OCI-M2 (cell line): ENCODE data around the gene RAF1.
A peak's percentile ranks its signal among the peaks of the same experiment; 100 is the strongest.
"Not testable (repeated sequence)": the region's sequence is repeated elsewhere in the genome, so short reads cannot be mapped to it uniquely, and the experiment has no call there.

Source experiments
- DNase-seq: peaks from one replicate; lab custom pipeline; 2025; ENCODE audit not compliant: unreplicated experiment; lab: John Stamatoyannopoulos, UW

The RAF1 gene

DNA sequence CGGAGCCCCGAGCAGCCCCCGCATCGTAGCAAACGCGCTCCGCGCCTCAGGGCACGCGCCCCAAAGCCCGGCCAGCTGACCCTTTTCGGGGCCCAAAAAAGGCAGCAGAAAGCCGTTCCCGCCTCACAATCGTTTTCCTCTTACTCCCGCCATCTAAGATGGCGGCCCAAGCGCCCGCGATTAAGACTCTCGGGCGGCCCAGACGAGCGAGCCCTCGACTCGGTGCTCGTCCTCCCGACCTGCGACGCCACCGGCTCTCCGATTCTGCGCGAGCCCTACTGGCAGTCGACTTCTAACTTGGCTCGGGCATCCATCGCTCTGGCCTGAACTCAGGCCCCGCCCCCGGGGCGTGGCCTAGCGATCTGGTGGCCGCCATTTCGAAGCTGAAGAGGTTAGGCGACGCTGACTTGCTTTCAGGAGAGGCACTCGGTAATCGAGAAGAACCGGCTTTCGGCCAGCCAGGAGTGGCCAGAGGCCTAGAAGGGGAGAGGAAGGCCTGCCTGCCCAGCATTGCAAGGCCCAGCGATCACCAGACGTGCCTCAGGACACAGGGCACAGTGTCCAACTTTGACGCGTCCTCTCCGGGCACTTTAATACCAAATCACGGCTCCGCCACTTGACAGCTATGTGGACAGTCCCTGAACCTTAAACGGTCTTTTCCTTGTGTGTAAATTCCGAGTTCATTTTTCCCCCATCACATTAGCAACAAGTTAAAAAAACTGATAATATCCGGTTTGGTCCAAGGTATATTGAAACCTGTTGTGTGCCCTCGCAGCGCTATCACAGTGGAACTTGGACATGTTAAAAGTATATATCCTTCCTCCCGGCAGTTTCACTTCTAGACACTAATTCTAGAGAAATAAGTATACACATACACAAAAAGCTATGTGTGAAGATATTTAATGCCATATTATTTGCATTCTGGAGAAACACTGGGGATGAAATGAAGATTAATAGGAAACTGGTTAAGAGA is at the start of gene RAF1:
Gene RAF1, minus strand, starts transcription at position 182 of the 973 bp plus-strand sequence. CDS start 45,396 bp downstream, outside the sequence.
- peak; percentile 83 for DNase-seq

- DNase-seq, result no peak
Observed at GRCh38 chr3:12710062-12710461, 46.1 kb upstream of the RAF1 start.

DNA sequence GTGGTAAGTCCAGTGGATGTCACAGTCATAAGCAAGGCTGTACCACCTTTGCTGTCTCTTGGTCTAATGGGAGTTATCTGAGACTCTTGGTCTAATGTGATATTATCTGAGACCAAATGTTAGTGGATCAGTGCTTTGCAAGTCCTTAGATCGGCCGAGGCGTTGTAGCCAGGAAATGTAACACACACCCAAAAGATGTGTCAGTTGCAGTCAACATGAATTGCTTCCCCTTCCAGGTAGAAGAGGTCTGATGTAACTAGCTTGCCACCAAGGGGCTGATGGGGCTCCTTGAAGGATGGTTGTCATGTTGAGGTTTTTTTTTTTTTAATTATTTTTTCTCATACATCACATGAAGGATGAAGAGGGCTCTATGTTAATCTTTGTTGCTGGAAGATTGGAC is 45.4 kb upstream of the RAF1 start:
- no peak for DNase-seq

DNA sequence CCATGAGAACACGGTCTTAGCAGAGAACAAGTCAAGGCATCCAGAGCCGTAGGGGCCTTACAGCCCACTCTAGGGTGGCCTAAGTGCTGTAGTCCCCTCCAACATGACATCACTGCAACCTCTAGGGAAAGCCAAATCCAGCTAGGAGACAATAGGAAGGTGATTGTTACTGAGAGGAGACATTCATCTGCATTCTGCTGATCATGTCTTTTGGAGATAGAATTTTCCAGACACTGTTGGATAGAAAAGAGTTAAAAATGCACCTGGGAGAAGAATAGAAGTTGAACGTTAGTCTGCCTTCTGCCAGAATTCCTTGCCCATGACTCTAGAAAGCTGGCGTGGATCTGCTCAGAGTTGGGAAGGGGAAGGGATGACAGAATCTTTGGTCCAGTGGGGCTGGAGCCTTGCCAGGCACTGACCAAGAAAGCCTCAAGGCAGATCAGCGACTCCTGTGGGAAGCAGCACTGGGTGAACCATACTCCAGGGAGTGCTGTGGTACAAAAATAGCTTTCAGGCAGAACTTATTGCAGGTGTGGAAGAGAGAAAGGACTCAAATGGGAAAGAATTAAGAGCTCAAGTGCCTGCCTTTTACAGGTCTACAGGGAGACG is 44.8 kb upstream of the RAF1 start:
- DNase-seq, result no peak

- DNase-seq, result no peak
Observed at GRCh38 chr3:12707449-12707848, 43.5 kb upstream of the RAF1 start.

DNA sequence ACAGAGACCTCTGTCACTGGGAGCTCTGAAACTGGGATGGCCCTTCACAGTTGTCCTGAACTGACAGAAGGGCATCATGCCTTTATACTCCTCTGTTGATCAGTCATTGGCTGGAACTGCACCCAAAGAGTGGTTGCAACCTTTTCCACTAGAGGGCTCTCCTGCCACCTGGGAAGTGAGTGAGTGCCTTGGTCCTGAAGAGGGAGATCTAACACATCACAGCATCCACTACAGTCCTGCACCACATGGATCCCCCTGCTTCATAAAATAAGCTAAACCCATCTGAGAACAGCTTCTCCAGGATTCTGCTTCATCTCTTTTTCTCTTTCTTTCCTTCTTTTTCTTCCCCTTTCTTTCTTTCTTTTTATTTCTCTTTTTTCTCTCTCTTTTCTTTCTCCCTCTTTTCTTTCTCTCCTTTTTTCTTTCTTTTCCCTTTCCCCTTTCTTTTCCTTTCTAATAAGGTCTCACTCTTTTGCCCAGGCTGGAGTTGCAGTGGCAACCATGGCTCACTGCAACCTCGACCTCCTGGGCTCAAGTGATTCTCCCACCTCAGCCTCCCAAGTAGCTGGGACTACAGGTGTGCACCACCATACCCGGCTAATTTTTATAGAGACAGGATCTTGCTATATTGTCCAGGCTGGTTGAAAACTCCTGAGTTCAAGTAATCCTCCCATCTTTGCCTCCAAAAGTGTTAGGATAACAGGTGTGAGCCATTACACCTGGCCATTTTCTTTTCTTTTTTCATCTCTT is 42.8 kb upstream of the RAF1 start:
- DNase-seq, result peak; percentile 27

- DNase-seq, result no peak
Observed at GRCh38 chr3:12705981-12706380, 42.1 kb upstream of the RAF1 start.

- DNase-seq, result no peak
Observed at GRCh38 chr3:12705374-12705926, 41.5 kb upstream of the RAF1 start.

DNA sequence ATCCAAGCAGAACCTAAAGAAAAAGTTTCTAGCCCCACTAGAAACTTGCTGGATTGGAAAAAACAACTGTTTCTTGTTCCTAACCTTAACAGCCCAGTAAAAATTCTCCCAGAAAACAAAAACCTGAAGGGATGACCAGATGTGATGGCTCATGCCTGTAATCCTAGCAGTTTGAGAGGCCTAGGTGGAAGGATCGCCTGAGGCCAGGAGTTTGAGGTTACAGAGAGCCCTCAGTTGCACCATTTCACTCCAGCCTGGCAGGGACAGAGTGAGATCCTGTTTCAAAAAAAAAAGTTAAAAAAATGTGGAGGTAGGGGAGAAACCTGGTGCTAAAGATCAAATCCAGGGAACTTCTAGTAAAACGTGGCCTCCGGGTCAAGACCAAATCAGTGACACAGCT is 38.6 kb upstream of the RAF1 start:
- no peak for DNase-seq

DNA sequence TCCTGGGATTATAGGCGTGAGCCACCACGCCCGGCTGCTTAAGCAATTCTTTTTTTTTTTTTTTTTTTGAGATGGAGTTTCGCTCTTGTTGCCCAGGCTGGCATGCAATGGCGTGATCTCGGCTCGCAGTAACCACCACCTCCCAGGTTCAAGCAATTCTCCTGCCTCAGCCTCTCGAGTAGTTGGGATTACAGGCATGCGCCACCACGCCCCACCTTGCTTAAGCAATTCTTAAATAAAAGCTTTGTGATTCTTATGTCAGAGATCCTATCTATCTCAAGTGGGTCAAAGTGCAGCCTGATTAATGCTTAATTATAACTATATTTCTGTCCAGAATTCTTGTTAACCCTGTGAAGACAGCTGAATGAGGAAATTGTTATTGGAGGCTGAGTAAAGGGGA is 37.7 kb upstream of the RAF1 start:
- DNase-seq, result not testable (repeated sequence)

DNA sequence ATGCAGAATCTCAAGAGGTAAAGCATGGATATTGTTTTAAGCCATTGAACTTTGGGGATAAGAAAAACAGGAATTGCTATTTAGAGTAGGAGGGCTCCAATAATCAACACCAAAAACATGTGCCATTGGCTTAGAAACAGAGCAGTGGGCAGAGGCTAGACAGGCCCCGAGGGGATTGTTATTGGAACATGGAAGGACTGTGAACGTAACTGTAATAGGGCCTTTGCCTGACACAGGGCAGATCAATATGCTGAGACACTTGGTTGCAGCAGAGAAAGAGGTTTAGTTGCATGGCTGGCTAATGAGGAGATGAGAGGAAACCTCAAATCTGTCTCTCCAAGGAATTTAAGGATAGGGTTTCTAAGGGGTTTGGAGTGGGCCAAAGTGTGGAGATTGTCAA is 36.9 kb upstream of the RAF1 start:
- no peak for DNase-seq

DNA sequence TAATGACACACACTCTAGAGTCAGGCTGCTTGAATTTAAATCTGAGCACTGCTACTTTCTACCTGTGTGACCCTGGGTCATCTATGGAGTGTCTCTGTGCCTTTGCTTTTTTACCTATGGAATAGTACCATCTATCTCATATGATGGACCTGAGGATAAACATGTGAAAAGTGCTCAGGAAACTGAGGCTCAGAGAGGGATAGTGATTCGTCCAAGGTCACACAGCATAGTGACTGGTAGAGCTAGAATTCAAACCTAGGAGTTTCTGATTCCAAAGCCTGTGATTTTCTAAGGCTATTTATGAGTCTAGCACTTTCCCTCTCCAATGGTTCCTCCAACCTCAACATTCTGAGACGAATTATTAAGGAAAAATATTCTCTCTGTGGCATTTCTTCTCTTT is 32.0 kb upstream of the RAF1 start:
- no peak for DNase-seq

DNA sequence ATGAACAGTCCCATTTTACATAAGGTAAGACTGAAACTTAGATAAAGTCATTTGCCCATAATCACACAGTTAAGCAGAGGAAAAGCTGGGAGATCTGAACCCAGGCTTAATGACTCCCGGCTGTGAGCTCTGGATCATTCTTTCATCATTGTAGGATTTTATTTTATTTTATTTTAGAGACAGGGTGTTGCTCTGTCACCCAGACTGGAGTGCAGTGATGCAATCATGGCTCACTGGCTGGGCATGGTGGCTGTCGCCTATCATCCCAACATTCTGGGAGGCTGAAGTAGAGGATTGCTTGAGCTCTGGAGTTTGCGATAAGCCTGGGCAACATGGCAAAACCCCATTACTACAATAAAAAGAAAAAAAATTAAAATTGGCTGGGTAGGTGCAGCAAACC is 31.2 kb upstream of the RAF1 start:
- no peak for DNase-seq

GRCh38 chr3:12692444-12692843 is 28.5 kb upstream of the RAF1 start:
- no peak for DNase-seq

DNA sequence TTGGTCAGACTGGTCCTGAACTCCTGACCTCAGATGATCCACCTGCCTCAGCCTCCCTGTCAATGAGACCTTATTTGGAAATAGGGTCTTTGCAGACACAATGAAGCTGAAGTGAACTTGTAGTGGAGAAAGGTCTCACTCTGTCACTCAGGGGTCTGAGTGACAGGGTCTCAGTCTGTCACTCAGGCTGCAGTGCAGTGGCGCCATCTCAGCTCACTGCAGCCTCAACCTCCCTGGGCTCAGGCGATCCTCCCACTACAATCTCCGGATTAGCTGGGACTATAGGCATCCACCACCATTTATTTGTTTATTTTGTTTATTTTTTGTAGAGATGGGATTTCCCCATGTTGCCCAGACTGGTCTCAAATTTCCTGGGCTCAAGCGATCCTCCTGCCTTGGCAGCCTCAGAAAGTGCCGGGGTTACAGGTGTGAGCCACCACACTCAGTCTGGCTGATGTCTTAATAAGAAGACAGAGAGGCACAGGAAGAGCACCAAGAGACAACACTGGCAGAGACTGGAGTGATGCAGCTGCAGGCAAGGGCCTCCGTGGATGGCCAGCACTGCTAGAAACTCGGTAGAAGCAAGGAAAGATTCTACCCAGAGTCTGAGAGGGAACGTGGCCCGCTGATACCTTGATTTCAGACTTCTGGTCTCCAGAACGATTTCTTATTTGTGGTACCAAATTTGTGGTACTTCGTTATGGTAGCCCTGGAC is 26.2 kb upstream of the RAF1 start:
- no peak for DNase-seq

DNA sequence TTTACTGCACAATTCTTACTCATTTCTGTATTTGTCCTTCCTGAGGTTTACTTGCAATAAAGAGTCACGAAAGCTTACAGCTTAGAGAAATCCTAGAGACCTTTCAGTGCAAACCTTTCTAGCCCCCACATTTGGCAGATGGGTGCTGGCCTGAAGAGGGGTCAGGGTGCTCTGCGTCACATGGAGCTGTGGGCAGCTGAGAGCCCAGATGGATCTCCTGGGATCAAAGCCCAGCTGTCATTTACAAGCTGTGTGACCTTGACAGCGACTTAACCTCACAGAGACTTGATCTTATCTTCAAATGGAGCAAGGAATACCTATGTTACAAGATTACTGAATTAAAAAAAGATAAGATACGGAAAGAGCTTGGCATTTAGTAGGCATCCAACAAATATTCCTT is 24.0 kb upstream of the RAF1 start:
- no peak for DNase-seq

- no peak for DNase-seq
Observed at GRCh38 chr3:12686096-12686495, 22.2 kb upstream of the RAF1 start.

DNA sequence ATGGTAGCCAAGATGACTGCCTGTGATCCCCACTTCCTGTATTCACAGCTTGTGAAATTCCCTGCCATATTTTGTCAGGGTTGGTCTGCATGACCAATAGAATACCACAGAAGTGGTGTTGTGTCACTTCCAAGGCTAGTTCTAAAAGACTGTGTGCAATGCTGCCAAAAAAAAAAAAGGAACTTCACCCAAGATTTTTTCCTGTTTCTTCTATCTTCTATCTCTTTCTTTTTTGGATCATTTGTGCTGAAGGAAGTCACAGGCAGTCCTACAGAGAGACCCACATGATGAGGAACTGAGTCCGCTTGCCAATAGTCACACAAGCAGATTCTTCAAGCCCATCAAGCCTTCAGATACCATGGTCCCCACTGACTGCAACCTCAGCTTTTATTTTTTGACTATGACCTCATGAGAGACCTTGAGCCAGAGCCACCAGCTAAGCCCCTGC is 18.1 kb upstream of the RAF1 start:
- DNase-seq, result no peak

DNA sequence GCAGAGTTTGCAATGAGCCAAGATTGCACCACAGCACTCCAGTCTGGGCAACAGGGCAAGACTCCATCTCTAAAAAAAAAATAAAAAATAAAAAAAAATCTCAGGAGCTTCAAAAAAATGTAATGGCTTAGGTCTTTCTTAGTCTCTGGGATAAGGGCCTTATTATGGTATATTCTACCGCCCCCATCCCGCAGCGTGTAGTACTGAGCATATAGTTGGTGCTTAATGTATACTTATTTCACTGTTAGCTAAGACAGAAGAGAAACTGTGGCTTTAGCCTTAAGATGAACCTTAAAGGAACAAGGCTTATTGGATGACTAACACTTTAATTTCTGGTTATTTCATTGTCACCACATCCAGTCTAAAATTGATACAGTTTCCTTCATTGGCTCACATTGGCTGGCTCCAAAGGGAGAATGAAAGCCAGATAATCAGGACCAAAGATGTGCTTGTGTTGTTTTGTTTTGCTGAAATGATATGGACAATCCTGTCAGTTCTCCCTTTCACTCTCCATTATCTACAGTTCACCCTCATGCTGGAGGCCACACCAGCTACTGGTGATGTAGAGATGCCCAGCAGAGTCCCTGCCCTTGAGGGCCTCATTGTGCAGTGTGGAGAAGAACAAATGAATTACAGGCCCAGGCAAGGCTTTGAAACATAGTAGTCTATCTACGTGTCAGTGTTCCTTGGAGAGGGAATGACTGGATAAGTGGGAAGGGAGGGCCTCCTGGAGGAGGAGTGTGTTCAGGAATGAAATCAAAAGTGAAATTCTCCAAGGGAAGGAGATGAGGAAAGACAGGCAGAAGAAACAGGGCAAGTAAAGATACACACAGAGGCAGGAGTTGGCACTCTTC is 17.4 kb upstream of the RAF1 start:
- DNase-seq, result no peak

DNA sequence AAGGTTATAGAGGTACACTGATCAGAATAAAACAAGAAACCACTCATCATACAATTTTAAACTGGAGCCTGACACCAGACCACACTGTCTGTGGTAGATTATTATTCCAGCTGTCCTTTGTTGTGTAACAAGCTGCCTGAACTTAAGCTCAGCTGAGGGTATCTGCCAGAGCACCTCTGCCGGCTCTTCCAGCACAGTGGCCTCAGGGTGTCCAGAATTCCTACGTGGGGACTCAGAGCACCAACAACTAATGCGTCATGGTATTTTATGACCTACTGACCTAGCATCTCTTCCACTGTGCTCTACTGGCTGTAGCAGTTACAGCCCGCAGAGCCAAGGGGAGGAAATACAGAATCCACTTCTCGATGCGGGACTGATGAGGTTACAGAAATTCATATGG is 15.6 kb upstream of the RAF1 start:
- DNase-seq, result no peak
